ENCODE measurements around the gene SORCS1.

SORCS1 gene

GRCh38 chr10:106973288-106973687 is 191.2 kb downstream of the SORCS1 start:
- TF ChIP-seq ZNF274 (IDR thresholded peaks at IDR 0.05; ENCODE audit: low read depth, low read length) = no peak
- no peak overlapping the region for H3K4me3 ChIP-seq (ENCODE audit: low read length)

GRCh38 chr10:106972381-106972780 is 192.1 kb downstream of the SORCS1 start:
- H3K4me3 ChIP-seq (ENCODE audit: low read length) = no peak overlapping the region

GRCh38 chr10:106971411-106971831 is 193.1 kb downstream of the SORCS1 start:
- no peak for TF ChIP-seq ZNF274 (IDR thresholded peaks at IDR 0.05; ENCODE audit: low read depth, low read length)
- H3K4me3 ChIP-seq (ENCODE audit: low read length) = no peak overlapping the region

More at GRCh38 chr10:106972381-106972780, 192.1 kb downstream of the SORCS1 start:
- TF ChIP-seq ZNF274 (IDR thresholded peaks at IDR 0.05; ENCODE audit: low read depth, low read length) = no peak

- no peak for TF ChIP-seq ZNF274 (IDR thresholded peaks at IDR 0.05; ENCODE audit: low read depth, low read length)
- no peak overlapping the region for H3K4me3 ChIP-seq (ENCODE audit: low read length)
These were observed 197.1 kb downstream of the SORCS1 start for GRCh38 chr10:106967452-106967851.

GRCh38 chr10:106960812-106961211 is 203.7 kb downstream of the SORCS1 start:
- no peak overlapping the region for H3K4me3 ChIP-seq (ENCODE audit: low read length)
- TF ChIP-seq ZNF274 (IDR thresholded peaks at IDR 0.05; ENCODE audit: low read depth, low read length) = no peak

- no peak overlapping the region for H3K4me3 ChIP-seq (ENCODE audit: low read length)
- TF ChIP-seq ZNF274 (IDR thresholded peaks at IDR 0.05; ENCODE audit: low read depth, low read length) = no peak
These were observed 205.0 kb downstream of the SORCS1 start for GRCh38 chr10:106959521-106959920.

GRCh38 chr10:106958589-106959361 is 205.7 kb downstream of the SORCS1 start:
- no peak for TF ChIP-seq ZNF274 (IDR thresholded peaks at IDR 0.05; ENCODE audit: low read depth, low read length)

GRCh38 chr10:106957823-106958588 is 206.5 kb downstream of the SORCS1 start:
- H3K4me3 ChIP-seq (ENCODE audit: low read length) = no peak overlapping the region; the same call in 1 of the 2 replicates
- no peak for TF ChIP-seq ZNF274 (IDR thresholded peaks at IDR 0.05; ENCODE audit: low read depth, low read length)

More at GRCh38 chr10:106958589-106959361, 205.7 kb downstream of the SORCS1 start:
- H3K4me3 ChIP-seq (ENCODE audit: low read length) = no peak overlapping the region

- TF ChIP-seq ZNF274 (IDR thresholded peaks at IDR 0.05; ENCODE audit: low read depth, low read length) = no peak
- no peak overlapping the region for H3K4me3 ChIP-seq (ENCODE audit: low read length)
These were observed 208.1 kb downstream of the SORCS1 start for GRCh38 chr10:106956216-106956915.

GRCh38 chr10:106955133-106955532 is 209.4 kb downstream of the SORCS1 start:
- TF ChIP-seq ZNF274 (IDR thresholded peaks at IDR 0.05; ENCODE audit: low read depth, low read length) = no peak

GRCh38 chr10:106952033-106952432 is 212.5 kb downstream of the SORCS1 start:
- no peak for TF ChIP-seq ZNF274 (IDR thresholded peaks at IDR 0.05; ENCODE audit: low read depth, low read length)
- H3K4me3 ChIP-seq (ENCODE audit: low read length) = no peak overlapping the region

More at GRCh38 chr10:106955133-106955532, 209.4 kb downstream of the SORCS1 start:
- H3K4me3 ChIP-seq (ENCODE audit: low read length) = no peak overlapping the region

- H3K4me3 ChIP-seq (ENCODE audit: low read length) = no peak overlapping the region
- TF ChIP-seq ZNF274 (IDR thresholded peaks at IDR 0.05; ENCODE audit: low read depth, low read length) = no peak
These were observed 214.6 kb downstream of the SORCS1 start for GRCh38 chr10:106949680-106950478.

- H3K4me3 ChIP-seq (ENCODE audit: low read length) = no peak overlapping the region
These were observed 216.9 kb downstream of the SORCS1 start for GRCh38 chr10:106947643-106948042.

More at GRCh38 chr10:106947643-106948042, 216.9 kb downstream of the SORCS1 start:
- no peak for TF ChIP-seq ZNF274 (IDR thresholded peaks at IDR 0.05; ENCODE audit: low read depth, low read length)
